OCI-LY3 (cell line): Measurements from ENCODE around the gene REXO1.
"Not testable (repeated sequence)": the region's sequence is repeated elsewhere in the genome, so short reads cannot be mapped to it uniquely, and the experiment has no call there.

Experiments
- H2AFZ ChIP-seq: fragments of 200-600, 300-600 bp; shearing (Covaris generic); 2 replicates; pipeline ENCODE4 v1.6.0; 2014; ENCODE audit warnings: antibody characterized with exemption, low read depth, low read length
- H3K27ac ChIP-seq: fragments of 200-600, 300-600 bp; sonication (generic); 2 replicates; pipeline ENCODE4 v1.5.1; 2014; ENCODE audit warnings: mild to moderate bottlenecking, low read length, moderate library complexity, mixed read lengths
- H3K27me3 ChIP-seq: fragments of 200-600, 300-600 bp; sonication (generic); 2 replicates; pipeline ENCODE4 v1.6.1; 2014; ENCODE audit warnings: low read depth, low read length, mixed read lengths
- H3K36me3 ChIP-seq: fragments of 200-600, 300-600 bp; sonication (generic); replicated peaks from 2 replicates; pipeline ENCODE3; 2014; ENCODE audit warnings: low read depth, low read length, mixed read lengths
- H3K4me1 ChIP-seq: fragments of 300-600, 200-600 bp; sonication (generic); 2 replicates; pipeline ENCODE4 v1.6.1; 2014; ENCODE audit warnings: low read length, mixed read lengths
- H3K4me2 ChIP-seq: fragments of 200-600, 300-600 bp; sonication (generic); 2 replicates; pipeline ENCODE4 v1.6.1; 2014; ENCODE audit warnings: low read length, mixed read lengths
- H3K4me3 ChIP-seq: fragments of 300-600, 200-600 bp; sonication (generic); 2 replicates; pipeline ENCODE4 v1.5.1; 2014; ENCODE audit warnings: antibody characterized with exemption, mild to moderate bottlenecking, low read length, moderate library complexity
- H3K79me2 ChIP-seq: fragments of 300-600, 200-600 bp; shearing (Covaris generic); 2 replicates; pipeline ENCODE4 v1.6.1; 2014; ENCODE audit warnings: mild to moderate bottlenecking, low read length, mixed read lengths
- H3K9ac ChIP-seq: fragments of 300-600, 200-600 bp; shearing (Covaris generic); 2 replicates; pipeline ENCODE4 v1.6.0; 2014; ENCODE audit warnings: mild to moderate bottlenecking, low read length, moderate library complexity
- H3K9me3 ChIP-seq: fragments of 200-600, 300-600 bp; shearing (Covaris generic); 2 replicates; pipeline ENCODE4 v1.6.1; 2014; ENCODE audit warnings: low read length, mixed read lengths; ENCODE audit not compliant: insufficient read depth
- H4K20me1 ChIP-seq: fragments of 200-600, 300-600 bp; sonication (generic); 2 replicates; pipeline ENCODE4 v1.6.1; 2016; ENCODE audit warnings: low read length, mixed read lengths; ENCODE audit not compliant: insufficient read depth
- CTCF ChIP-seq: fragments of 200-600, 300-600 bp; sonication (generic); IDR thresholded peaks from 2 replicates; pipeline ENCODE4 v1.5.1; 2014; ENCODE audit warnings: antibody characterized with exemption, low read length, low read depth
- EZH2phosphoT487 ChIP-seq: fragments of 200-600 bp; shearing (Covaris generic); IDR thresholded peaks from 2 replicates; pipeline ENCODE4 v1.6.1; 2018; ENCODE audit warnings: antibody characterized with exemption, mixed run types, low read depth

Gene REXO1

GRCh38 chr19:1888385-1888784, 40.1 kb upstream of the REXO1 start:
- H3K79me2 ChIP-seq, result peaks cover 17% of the 10 kb centered on the region
- H3K36me3 ChIP-seq, result no peaks in the 10 kb centered on the region
- TF ChIP-seq EZH2phosphoT487, result no peak
- TF ChIP-seq CTCF, result no peak
- no peak overlapping the region for H2AFZ ChIP-seq
- peaks cover 15% of the 10 kb centered on the region for H4K20me1 ChIP-seq
- no peak overlapping the region for H3K9ac ChIP-seq
- H3K4me1 ChIP-seq, result peaks cover 13% of the 10 kb centered on the region
- no peak overlapping the region for H3K4me3 ChIP-seq
- no peak overlapping the region for H3K4me2 ChIP-seq
- no peaks in the 10 kb centered on the region for H3K27me3 ChIP-seq
- H3K9me3 ChIP-seq, result no peaks in the 10 kb centered on the region
- no peak overlapping the region for H3K27ac ChIP-seq

GRCh38 chr19:1886360-1886759, 38.1 kb upstream of the REXO1 start:
- not testable (repeated sequence) for H2AFZ ChIP-seq, H3K4me3 ChIP-seq, H3K36me3 ChIP-seq, H3K27ac ChIP-seq, H3K27me3 ChIP-seq, H3K9me3 ChIP-seq, H3K4me2 ChIP-seq, H3K9ac ChIP-seq
- H3K79me2 ChIP-seq, result peaks cover 35% of the 10 kb centered on the region
- peaks cover 32% of the 10 kb centered on the region for H4K20me1 ChIP-seq
- H3K4me1 ChIP-seq, result peaks cover 23% of the 10 kb centered on the region

GRCh38 chr19:1885398-1886119, 37.3 kb upstream of the REXO1 start, which contains the start of gene ABHD17A:
TSS of gene ABHD17A (minus strand) at chr19:1885496. CDS start at chr19:1881566, 3,930 bp downstream.
- Histone ChIP-seq H4K20me1 (peaks cover 32% of the 10 kb centered on the region), H3K9ac (peak within 1 kb of the TSS; percentile 87), H3K4me1 (peaks cover 23% of the 10 kb centered on the region), H3K4me2 (peak within 1 kb of the TSS; percentile 79), H3K79me2 (peaks cover 41% of the 10 kb centered on the region), H3K4me3 (peak within 1 kb of the TSS; percentile 96)
- H3K27me3 ChIP-seq, H3K27ac ChIP-seq, H2AFZ ChIP-seq, H3K9me3 ChIP-seq, H3K36me3 ChIP-seq: not testable (repeated sequence)

- Histone ChIP-seq H3K27me3 (no peaks in the 10 kb centered on the region), H4K20me1 (peaks cover 32% of the 10 kb centered on the region), H3K36me3 (no peaks in the 10 kb centered on the region), H3K79me2 (peaks cover 47% of the 10 kb centered on the region), H3K9ac (peak overlapping the region; percentile 87), H3K4me2 (peak overlapping the region; percentile 79), H3K4me1 (peaks cover 23% of the 10 kb centered on the region), H3K4me3 (peak overlapping the region; percentile 96), H2AFZ (no peak overlapping the region), H3K9me3 (no peaks in the 10 kb centered on the region), H3K27ac (no peak overlapping the region)
- TF ChIP-seq CTCF, result no peak
- no peak for TF ChIP-seq EZH2phosphoT487
These were observed 36.5 kb upstream of the REXO1 start for GRCh38 chr19:1884719-1885334.

GRCh38 chr19:1884291-1884718, 36.0 kb upstream of the REXO1 start:
- H3K79me2 ChIP-seq, result peaks cover 47% of the 10 kb centered on the region
- H2AFZ ChIP-seq, result no peak overlapping the region
- H3K27ac ChIP-seq, result no peak overlapping the region
- H3K4me3 ChIP-seq, result peak overlapping the region; percentile 96
- no peaks in the 10 kb centered on the region for H3K9me3 ChIP-seq
- no peak for TF ChIP-seq CTCF
- H3K9ac ChIP-seq, result peak overlapping the region; percentile 87
- peak overlapping the region; percentile 79 for H3K4me2 ChIP-seq
- no peaks in the 10 kb centered on the region for H3K36me3 ChIP-seq
- peaks cover 32% of the 10 kb centered on the region for H4K20me1 ChIP-seq
- H3K27me3 ChIP-seq, result no peaks in the 10 kb centered on the region
- peaks cover 23% of the 10 kb centered on the region for H3K4me1 ChIP-seq
